Activated CD4-positive, alpha-beta memory T cell treated with anti-CD3 and anti-CD28 coated beads, Interleukin-2, amount 10 ng/mL, durations not matched to agents 7 days and 5 days (primary cell): Measurements from ENCODE around the gene NACC2. TPM values are rescaled to one million over a fixed set of nuclear protein-coding genes. Genes with fewer than 3 reads are reported as not detected.
"Not testable (repeated sequence)": the region's sequence is repeated elsewhere in the genome, so short reads cannot be mapped to it uniquely, and the experiment has no call there.

Experiments
- CTCF ChIA-PET: fragments of 350-600 bp; sonication (Branson Sonifier 250); formaldehyde crosslinking; loops from one replicate; lab custom pipeline; 2021; ENCODE audit warnings: antibody characterized with exemption, inconsistent platforms; lab: Charles Lee
- POLR2A ChIA-PET: fragments of 350-600 bp; sonication (Branson Sonifier 250); formaldehyde crosslinking; loops from one replicate; lab custom pipeline; 2021; ENCODE audit warnings: antibody characterized with exemption; lab: Charles Lee
- DNase-seq: peaks from one replicate; pipeline ENCODE4 v3.0.0-alpha.2; 2020
- H3K27ac Mint-ChIP-seq: one replicate; pipeline ENCODE4 v1.8.0; 2021; ENCODE audit warnings: mild to moderate bottlenecking, mixed read lengths
- H3K27me3 Mint-ChIP-seq: one replicate; pipeline ENCODE4 v1.8.0; 2021; ENCODE audit warnings: mixed read lengths
- H3K36me3 Mint-ChIP-seq: one replicate; pipeline ENCODE4 v1.8.0; 2021; ENCODE audit warnings: low read depth, mixed read lengths
- H3K4me1 Mint-ChIP-seq: one replicate; pipeline ENCODE4 v1.8.0; 2021; ENCODE audit warnings: mixed read lengths
- H3K4me3 Mint-ChIP-seq: one replicate; pipeline ENCODE4 v1.8.0; 2021; ENCODE audit warnings: mild to moderate bottlenecking, mixed read lengths
- H3K9me3 Mint-ChIP-seq: one replicate; pipeline ENCODE4 v1.8.0; 2021; ENCODE audit warnings: mixed read lengths
- total RNA-seq, 2 experiments: library from RNA; stranded (reverse); gene quantifications; one replicate each; pipeline ENCODE4 v1.2.3, GENCODE V29; 2021

Gene NACC2
- total RNA-seq, 2 experiments from 2014 or later: 8.1 to 8.7 TPM

DNA sequence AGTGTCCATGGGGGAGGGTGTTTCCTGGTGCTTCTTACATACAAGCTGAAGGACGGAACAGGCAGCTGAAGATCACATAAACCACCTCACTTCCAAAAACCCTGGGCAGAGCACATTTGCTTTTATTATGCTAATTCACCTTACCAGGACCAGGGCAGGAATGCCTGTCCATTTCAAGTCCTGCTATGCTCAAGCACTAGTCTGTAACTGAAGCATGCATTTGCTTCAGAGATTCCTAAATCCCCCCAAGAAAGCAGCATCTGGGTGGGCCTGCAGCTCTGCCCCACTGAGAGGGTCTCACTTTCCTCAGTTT lies 9.4 kb upstream of the NACC2 start:
- Mint-ChIP-seq H3K36me3 (no peaks in the 10 kb centered on the region), H3K4me1 (peaks cover 37% of the 10 kb centered on the region), H3K27me3 (no peaks in the 10 kb centered on the region), H3K27ac (no peak overlapping the region), H3K4me3 (no peak overlapping the region), H3K9me3 (no peaks in the 10 kb centered on the region)
- POLR2A ChIA-PET: interaction anchor here (0.7 to 8.7 kb wide), 2 partner anchors 9 kb away, joined by 3 to 123 read pairs; partner anchors contain the start of gene NACC2
- no peak for DNase-seq
- CTCF ChIA-PET: no interaction called here

DNA sequence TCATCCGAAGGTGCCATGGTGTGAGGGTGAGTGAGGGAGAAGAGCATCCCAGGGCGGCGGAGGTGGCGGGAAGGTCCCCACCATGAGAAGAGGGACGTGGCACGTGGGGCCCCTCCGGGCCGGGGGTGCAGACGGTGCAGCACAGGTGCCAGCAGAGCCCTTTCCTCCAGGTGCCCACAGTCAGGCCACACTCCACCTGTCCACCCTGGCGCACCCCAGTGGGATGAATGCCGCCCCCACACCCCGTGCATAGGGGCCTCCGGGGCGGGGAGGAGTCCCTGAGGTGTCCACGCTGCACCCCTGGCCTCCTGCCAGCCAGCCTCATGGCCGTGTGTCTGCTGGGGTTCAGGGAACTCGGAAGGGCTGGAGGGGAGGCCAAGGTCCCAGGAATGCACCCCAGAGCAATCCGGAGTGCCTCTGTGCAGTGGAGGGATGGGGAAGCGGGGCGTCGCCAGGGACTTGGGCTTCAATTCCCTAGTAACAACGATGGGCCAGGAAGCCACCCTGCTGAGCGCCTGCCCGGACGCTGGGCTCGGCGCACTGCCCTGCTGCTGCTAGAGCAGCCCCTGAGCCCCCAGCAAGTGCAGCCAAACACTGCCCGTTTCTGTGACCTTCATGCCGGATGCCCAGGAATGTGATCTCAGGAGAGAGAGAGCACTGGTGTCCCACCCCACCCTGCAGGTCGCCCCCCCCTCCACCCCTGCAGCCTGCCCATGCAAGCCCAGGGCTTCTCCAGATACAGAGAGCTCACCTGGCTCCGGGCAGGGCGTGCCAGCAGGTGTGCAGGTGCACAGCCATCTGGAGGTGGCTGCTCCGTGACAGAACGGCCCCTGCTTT lies 8.8 kb upstream of the NACC2 start:
- Mint-ChIP-seq H3K36me3 (no peaks in the 10 kb centered on the region), H3K9me3 (no peaks in the 10 kb centered on the region), H3K4me1 (peaks cover 38% of the 10 kb centered on the region), H3K27ac (no peak overlapping the region), H3K4me3 (no peak overlapping the region), H3K27me3 (no peaks in the 10 kb centered on the region)
- DNase-seq: no peak
- ChIA-PET POLR2A (interaction anchor here (0.7 to 8.7 kb wide), 2 partner anchors 8 to 9 kb away, joined by 3 to 123 read pairs; partner anchors contain the start of gene NACC2), CTCF (no interaction called here)

DNA sequence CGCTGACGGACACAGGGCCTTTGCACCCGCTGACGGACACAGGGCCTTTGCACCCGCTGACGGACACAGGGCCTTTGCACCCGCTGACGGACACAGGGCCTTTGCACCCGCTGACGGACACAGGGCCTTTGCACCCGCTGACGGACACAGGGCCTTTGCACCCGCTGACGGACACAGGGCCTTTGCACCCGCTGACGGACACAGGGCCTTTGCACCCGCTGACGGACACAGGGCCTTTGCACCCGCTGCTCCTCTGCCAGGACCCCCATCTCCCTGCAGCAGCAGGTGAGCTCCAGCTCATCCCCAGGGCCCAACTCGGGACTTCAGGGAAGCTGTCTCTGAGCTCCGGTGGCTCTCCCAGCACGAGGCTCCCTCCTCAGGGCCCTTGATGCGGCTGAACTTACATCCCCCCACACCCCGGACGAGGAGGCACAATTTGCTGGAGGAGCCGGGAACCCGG lies 6.6 kb upstream of the NACC2 start:
- peaks cover 23% of the 10 kb centered on the region for H3K4me1 Mint-ChIP-seq
- H3K9me3 Mint-ChIP-seq, CTCF ChIA-PET, H3K27me3 Mint-ChIP-seq, H3K27ac Mint-ChIP-seq, DNase-seq, H3K36me3 Mint-ChIP-seq, H3K4me3 Mint-ChIP-seq: not testable (repeated sequence)
- POLR2A ChIA-PET: interaction anchor here (1.9 kb wide), 1 partner anchor 9 kb away, joined by 7 read pairs; no protein-coding TSS in a partner anchor

DNA sequence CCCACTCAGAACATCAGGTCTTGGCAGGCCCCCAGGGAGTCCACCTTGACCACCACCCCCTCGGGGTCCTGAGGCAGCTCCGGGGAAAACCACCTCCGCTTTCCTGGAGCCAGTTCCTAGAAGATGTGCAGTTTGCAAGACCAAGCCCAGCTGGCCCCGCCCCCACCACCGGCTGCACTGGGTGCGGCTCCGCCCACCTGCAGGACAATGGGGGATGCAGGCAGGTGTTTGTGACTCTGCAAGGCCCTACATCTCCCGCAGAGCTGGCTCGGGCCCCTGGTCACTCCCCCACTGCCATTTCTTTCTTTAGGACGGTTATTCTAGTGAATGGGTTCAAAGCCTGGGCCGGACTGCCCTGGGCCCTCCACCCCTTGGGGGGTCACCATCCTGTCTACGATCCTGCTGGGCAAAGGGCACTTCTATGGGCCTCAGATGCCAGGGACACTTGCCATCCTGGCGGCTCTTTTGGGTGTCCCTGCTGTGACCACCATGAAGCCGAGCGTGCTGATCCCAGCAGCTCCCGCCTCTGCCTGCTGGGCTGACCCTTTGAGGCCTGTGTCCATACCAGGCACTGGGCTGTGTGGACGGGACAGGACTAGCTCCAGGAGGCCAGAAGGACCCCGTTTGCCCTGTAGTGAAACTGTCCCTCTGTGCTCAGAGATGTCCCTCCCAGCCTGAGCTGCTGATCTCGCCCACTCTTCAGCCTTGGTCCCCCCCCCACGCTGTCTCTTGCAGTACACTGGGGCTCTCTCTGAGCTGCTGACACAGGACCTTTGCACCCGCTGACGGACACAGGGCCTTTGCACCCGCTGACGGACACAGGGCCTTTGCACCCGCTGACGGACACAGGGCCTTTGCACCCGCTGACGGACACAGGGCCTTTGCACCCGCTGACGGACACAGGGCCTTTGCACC lies 5.9 kb upstream of the NACC2 start:
- Mint-ChIP-seq H3K9me3 (no peaks in the 10 kb centered on the region), H3K36me3 (no peaks in the 10 kb centered on the region), H3K27me3 (no peaks in the 10 kb centered on the region), H3K4me3 (no peak overlapping the region), H3K4me1 (peaks cover 20% of the 10 kb centered on the region), H3K27ac (no peak overlapping the region)
- ChIA-PET CTCF (no interaction called here), POLR2A (interaction anchor here (1.9 kb wide), 1 partner anchor 10 kb away, joined by 7 read pairs; no protein-coding TSS in a partner anchor)
- no peak for DNase-seq

DNA sequence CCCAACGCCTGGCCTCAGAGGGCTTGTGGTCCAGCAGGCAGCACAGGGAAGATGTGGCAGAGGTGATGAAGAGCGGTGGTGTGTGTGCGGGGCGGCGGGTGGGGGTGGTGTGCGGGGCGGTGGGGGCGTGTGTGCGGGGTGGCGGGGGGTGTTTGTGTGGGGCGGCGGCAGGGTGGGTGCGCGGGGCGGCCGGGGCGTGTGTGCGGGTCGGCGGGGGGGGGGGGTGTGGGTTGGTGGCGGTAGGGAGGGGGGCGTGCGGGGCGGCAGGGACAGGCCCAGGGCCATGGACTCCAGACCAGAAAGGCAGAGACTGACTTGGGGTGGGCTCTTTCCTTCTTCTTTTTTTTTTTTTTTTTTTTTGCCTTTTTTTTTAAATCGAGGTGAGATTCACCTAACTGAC lies 4.5 kb upstream of the NACC2 start:
- H3K4me1 Mint-ChIP-seq: peaks cover 14% of the 10 kb centered on the region
- no peak for DNase-seq
- H3K4me3 Mint-ChIP-seq: no peak overlapping the region
- H3K36me3 Mint-ChIP-seq: no peaks in the 10 kb centered on the region
- H3K27me3 Mint-ChIP-seq: no peaks in the 10 kb centered on the region
- ChIA-PET CTCF (no interaction called here), POLR2A (no interaction called here)
- H3K9me3 Mint-ChIP-seq: no peaks in the 10 kb centered on the region
- no peak overlapping the region for H3K27ac Mint-ChIP-seq

DNA sequence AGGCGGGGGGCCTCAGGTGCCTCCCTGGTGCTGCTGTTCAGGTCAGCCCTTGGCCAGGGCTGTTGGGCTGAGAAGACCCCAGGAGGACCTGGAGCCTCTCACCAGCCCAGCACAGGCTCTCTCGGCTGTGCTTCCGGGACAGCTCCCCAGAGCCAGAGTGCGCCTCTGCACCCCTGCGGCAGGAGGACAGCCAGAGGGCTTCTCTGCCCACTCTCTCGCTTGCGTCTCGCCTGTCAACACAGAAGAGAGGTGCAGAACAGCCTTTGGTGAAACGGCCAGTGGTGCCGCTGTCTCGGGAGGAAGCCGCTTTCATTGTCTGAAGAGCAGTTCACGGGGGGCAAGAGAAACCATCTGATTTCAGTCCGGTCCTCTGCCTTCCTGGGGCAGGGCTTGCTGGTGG lies 3.8 kb upstream of the NACC2 start:
- POLR2A ChIA-PET: interaction anchor here (5.9 kb wide), 1 partner anchor 10 kb away, joined by 123 read pairs; no protein-coding TSS in a partner anchor
- Mint-ChIP-seq H3K4me3 (no peak overlapping the region), H3K9me3 (no peaks in the 10 kb centered on the region)

DNA sequence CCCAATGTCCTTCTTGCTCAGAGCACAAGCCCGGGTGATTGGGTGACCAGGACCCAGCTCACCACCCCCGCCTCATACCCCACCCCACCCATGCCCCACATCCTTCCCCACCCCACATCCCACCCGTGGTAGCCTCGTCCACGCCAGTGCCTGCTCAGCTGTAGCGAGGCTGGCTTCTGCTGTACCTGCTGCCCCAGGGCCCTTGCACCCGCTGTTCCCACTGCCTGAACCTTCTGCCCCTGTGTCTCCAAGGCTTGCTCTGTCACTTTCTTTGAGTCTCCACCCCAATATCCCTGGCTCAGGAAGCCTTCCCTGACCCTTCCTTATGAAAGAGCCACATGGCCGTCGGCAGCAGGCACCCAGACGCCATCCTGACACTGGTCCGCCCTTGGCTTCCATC lies 3.1 kb upstream of the NACC2 start:
- no peaks in the 10 kb centered on the region for H3K27me3 Mint-ChIP-seq

More for the DNA sequence above, 3.8 kb upstream of the NACC2 start:
- Mint-ChIP-seq H3K27ac (no peak overlapping the region), H3K36me3 (no peaks in the 10 kb centered on the region), H3K4me1 (peaks cover 14% of the 10 kb centered on the region), H3K27me3 (no peaks in the 10 kb centered on the region)
- no peak for DNase-seq
- CTCF ChIA-PET: no interaction called here

DNA sequence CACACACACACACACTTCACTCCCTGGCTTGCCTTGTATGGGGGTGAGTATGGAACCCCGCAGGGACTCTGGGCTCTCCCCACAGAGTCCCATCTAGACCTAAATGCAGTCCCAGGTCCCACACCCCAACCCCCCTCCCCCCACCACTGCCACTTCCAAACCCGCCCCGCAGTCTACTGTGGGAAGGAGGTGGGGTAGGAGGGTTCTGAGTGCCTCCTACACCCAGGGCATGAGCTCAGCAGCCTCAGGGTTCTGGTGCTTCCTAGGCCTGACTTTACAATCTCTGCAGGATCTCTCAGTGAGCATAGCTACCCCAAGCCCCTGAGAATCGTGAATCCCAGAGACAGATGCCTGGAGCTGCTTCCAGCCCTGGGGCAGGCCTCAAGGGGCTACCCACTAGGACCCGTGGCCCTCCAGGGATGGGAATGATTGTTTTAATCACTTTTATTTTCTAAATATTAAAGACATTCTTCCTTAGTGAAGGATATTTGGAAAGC lies 1.5 kb upstream of the NACC2 start:
- H3K36me3 Mint-ChIP-seq: no peaks in the 10 kb centered on the region
- CTCF ChIA-PET: interaction anchor here (1.1 kb wide), 1 partner anchor 127 kb away, joined by 4 read pairs; no protein-coding TSS in a partner anchor
- H3K4me1 Mint-ChIP-seq: peaks cover 19% of the 10 kb centered on the region

More for the DNA sequence above, 3.1 kb upstream of the NACC2 start:
- ChIA-PET POLR2A (interaction anchor here (5.9 kb wide), 1 partner anchor 10 kb away, joined by 123 read pairs; no protein-coding TSS in a partner anchor), CTCF (no interaction called here)
- no peak overlapping the region for H3K27ac Mint-ChIP-seq
- no peaks in the 10 kb centered on the region for H3K36me3 Mint-ChIP-seq
- H3K4me1 Mint-ChIP-seq: peaks cover 16% of the 10 kb centered on the region
- no peak for DNase-seq
- no peaks in the 10 kb centered on the region for H3K9me3 Mint-ChIP-seq
- no peak overlapping the region for H3K4me3 Mint-ChIP-seq

DNA sequence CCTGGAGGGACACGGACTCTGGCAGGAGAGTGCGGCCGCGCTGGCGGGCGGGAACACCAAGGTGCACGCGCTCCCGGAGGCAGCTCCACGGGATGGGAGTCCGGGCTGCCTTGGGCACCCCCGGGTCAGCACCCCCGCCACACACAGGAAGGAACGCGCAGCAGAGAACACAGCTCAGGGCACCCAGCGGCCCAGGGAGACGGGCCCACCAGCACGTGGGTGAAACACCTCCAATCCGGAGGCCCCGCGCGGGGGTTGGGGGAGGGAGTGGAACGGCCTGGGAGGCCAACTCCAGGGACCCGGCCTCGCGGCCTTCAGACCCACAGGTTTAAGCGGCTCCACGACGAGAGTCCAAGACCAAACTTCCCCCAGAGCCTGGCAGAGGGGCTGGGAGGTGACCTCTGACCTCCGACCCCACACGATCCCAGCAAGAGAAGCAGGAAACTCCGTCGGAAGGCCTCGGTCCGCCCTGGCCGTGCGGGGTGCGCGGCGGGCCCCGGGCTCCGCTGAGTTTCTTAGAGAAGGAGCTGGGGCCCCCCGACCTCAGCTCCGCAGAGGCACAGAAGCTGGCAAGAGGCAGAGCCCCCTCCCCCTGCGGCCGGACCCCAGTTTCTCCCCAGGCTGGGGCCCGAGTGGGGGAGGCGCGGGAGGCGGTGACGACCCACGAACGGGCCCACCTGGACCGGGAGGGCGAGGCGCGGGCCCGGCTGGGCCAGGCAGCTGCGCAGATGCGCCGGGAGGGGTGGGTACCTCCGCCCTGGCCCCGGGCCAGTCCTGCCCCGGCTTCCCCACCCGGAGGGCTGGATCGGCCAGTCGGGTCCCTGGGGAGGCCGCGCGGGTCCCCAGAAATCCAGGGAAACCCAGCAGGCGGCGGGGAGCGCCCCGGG lies 851 bp downstream of the NACC2 start:
- peaks cover 24% of the 10 kb centered on the region for H3K4me1 Mint-ChIP-seq
- no peak overlapping the region for H3K27ac Mint-ChIP-seq
- DNase-seq: peak; percentile 61
- ChIA-PET CTCF (interaction anchor here (1.2 to 1.3 kb wide), 2 partner anchors 15 to 28 kb away, joined by 3 to 8 read pairs; no protein-coding TSS in a partner anchor), POLR2A (interaction anchor here (0.8 to 5.9 kb wide), 3 partner anchors 14 to 28 kb away, joined by 3 to 123 read pairs (median 21); partner anchors contain the start of gene TMEM250)
- H3K9me3 Mint-ChIP-seq: no peaks in the 10 kb centered on the region
- no peaks in the 10 kb centered on the region for H3K36me3 Mint-ChIP-seq
- peak overlapping the region; percentile 73 for H3K4me3 Mint-ChIP-seq
- H3K27me3 Mint-ChIP-seq: no peaks in the 10 kb centered on the region

More for the DNA sequence above, 1.5 kb upstream of the NACC2 start:
- no peaks in the 10 kb centered on the region for H3K27me3 Mint-ChIP-seq
- peak overlapping the region; percentile 65 for H3K4me3 Mint-ChIP-seq
- DNase-seq: no peak
- H3K9me3 Mint-ChIP-seq: no peaks in the 10 kb centered on the region
- no peak overlapping the region for H3K27ac Mint-ChIP-seq
- POLR2A ChIA-PET: interaction anchor here (0.5 to 5.9 kb wide), 4 partner anchors 12 to 22 kb away, joined by 3 to 123 read pairs (median 13); partner anchors contain the start of gene TMEM250

DNA sequence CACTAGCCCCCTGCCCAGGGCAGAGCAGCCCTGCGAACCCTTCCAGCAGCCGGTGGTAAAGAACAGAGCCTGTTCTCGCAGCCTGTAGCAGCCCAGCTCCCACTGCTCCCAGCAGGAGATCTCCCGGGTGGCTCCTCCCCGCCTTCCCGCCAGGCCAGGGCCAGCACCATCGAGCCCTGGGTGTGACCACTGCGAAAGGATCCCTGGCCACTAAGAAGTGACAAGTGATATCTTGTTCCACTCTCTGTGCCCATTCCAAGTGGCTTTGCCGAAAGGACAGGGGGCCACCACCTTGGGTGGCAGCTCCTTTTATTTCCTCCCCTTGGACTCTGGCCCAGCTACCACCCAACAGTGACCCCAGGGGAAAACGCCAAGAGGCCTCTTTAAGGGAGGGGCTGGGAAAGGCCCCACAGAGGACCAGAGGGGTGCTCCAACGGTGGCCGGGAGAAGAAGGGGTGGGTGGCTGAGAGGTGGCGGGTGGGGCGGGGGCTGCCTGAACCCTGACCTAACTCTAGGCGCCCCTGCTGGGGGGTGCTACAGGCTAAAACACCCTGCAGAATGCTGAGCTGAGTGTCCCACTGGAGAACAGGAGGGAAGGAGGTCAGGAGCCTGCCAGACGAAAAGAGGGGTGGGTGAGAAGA lies 1.6 kb downstream of the NACC2 start:
- Mint-ChIP-seq H3K4me3 (peak overlapping the region; percentile 73), H3K27ac (no peak overlapping the region), H3K9me3 (no peaks in the 10 kb centered on the region), H3K27me3 (no peaks in the 10 kb centered on the region), H3K4me1 (peaks cover 19% of the 10 kb centered on the region), H3K36me3 (no peaks in the 10 kb centered on the region)
- ChIA-PET POLR2A (interaction anchor here (3.6 to 5.9 kb wide), 2 partner anchors 15 to 25 kb away, joined by 21 to 123 read pairs; partner anchors contain the start of gene TMEM250), CTCF (interaction anchor here (1.2 to 1.3 kb wide), 2 partner anchors 16 to 29 kb away, joined by 3 to 8 read pairs; no protein-coding TSS in a partner anchor)
- DNase-seq: no peak

DNA sequence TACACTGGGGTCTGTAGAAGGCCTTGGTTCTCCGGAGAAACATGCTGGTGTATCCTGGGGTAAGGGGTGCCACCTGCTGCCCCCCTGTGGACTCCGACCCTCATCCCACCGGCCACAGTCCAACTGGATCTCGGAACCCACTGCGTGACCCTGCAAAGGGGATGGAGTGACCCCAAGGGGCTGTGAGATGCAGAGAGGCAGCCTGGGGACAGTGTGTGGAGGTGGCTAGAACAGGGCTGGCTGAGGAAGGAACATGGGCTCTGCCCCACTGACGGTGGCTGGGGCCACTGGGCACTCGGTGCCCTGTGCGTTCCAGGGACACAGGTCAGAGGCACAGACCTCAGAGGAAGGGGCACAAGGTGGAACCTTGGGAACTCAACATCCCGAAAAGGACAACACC lies 2.3 kb downstream of the NACC2 start:
- Mint-ChIP-seq H3K9me3 (no peaks in the 10 kb centered on the region), H3K27me3 (no peaks in the 10 kb centered on the region), H3K4me1 (peaks cover 17% of the 10 kb centered on the region), H3K36me3 (no peaks in the 10 kb centered on the region), H3K27ac (no peak overlapping the region), H3K4me3 (peak overlapping the region; percentile 56)
- no peak for DNase-seq
- CTCF ChIA-PET: no interaction called here
- POLR2A ChIA-PET: interaction anchor here (3.6 kb wide), 1 partner anchor 26 kb away, joined by 21 read pairs; the partner anchor contains the start of gene TMEM250
